SJSA1 (cell line): Measurements from ENCODE around the gene KRT7. TPM values are rescaled to one million over a fixed set of nuclear protein-coding genes. Genes with fewer than 3 reads are reported as not detected.

Experiments
- DNase-seq, 2 experiments: peaks; one replicate each; pipeline ENCODE4 v3.0.0-alpha.2; 2015 to 2020; ENCODE audit warnings: low spot score in 2 of 2, low read depth in 1 of 2
- H3K27ac ChIP-seq: fragments of 250-450 bp; sonication (Bioruptor Pico); 2 replicates; pipeline ENCODE4 v1.5.1; 2020; ENCODE audit warnings: mild to moderate bottlenecking, moderate library complexity
- H3K27me3 ChIP-seq: fragments of 250-450 bp; sonication (Bioruptor Pico); replicated peaks from 2 replicates; pipeline ENCODE4 v1.5.1; 2020; ENCODE audit warnings: mild to moderate bottlenecking, moderate library complexity
- H3K36me3 ChIP-seq: fragments of 250-450 bp; sonication (Bioruptor Pico); 2 replicates; pipeline ENCODE4 v1.5.1; 2020; ENCODE audit warnings: mild to moderate bottlenecking
- H3K4me1 ChIP-seq: fragments of 250-450 bp; sonication (Bioruptor Pico); replicated peaks from 2 replicates; pipeline ENCODE4 v1.6.1; 2021; ENCODE audit warnings: mild to moderate bottlenecking
- H3K4me3 ChIP-seq: fragments of 250-450 bp; sonication (Bioruptor Pico); 2 replicates; pipeline ENCODE4 v1.5.1; 2020; ENCODE audit warnings: mild to moderate bottlenecking
- H3K9me3 ChIP-seq: fragments of 250-450 bp; sonication (Bioruptor Pico); replicated peaks from 2 replicates; pipeline ENCODE4 v1.5.1; 2020; ENCODE audit warnings: mild to moderate bottlenecking
- total RNA-seq: library from RNA; depleted of rRNA; stranded (reverse); fragments of >200 nt; shearing (Covaris generic); gene quantifications from 2 replicates; pipeline ENCODE4 v1.2.3, GENCODE V29; 2014

KRT7 gene
- total RNA-seq, 1 experiment from 2014 or later: 2.1 TPM

- H3K27ac ChIP-seq: no peak overlapping the region
- DNase-seq: no peak
- no peaks in the 10 kb centered on the region for H3K27me3 ChIP-seq
- H3K4me1 ChIP-seq: peaks cover 29% of the 10 kb centered on the region
- H3K4me3 ChIP-seq: no peak overlapping the region
- H3K9me3 ChIP-seq: no peaks in the 10 kb centered on the region
- H3K36me3 ChIP-seq: no peaks in the 10 kb centered on the region
Observed at GRCh38 chr12:52263761-52264434, 30.9 kb downstream of the KRT7 start.

- DNase-seq: no peak
- Histone ChIP-seq H3K4me1 (peaks cover 28% of the 10 kb centered on the region), H3K9me3 (no peaks in the 10 kb centered on the region), H3K4me3 (no peak overlapping the region), H3K27me3 (no peaks in the 10 kb centered on the region), H3K36me3 (no peaks in the 10 kb centered on the region), H3K27ac (no peak overlapping the region)
Observed at GRCh38 chr12:52264435-52264825, 31.4 kb downstream of the KRT7 start.

GRCh38 chr12:52266514-52266913 is 33.5 kb downstream of the KRT7 start:
- Histone ChIP-seq H3K4me1 (peaks cover 7% of the 10 kb centered on the region), H3K4me3 (no peak overlapping the region), H3K27me3 (no peaks in the 10 kb centered on the region), H3K9me3 (no peaks in the 10 kb centered on the region), H3K36me3 (no peaks in the 10 kb centered on the region), H3K27ac (no peak overlapping the region)
- DNase-seq: no peak

- Histone ChIP-seq H3K27ac (no peak overlapping the region), H3K9me3 (no peaks in the 10 kb centered on the region), H3K27me3 (no peaks in the 10 kb centered on the region), H3K36me3 (no peaks in the 10 kb centered on the region), H3K4me1 (0 out of 2 replicates have a peak, but pooled peaks cover 6% of the 10 kb centered on the region), H3K4me3 (no peak overlapping the region)
- no peak for DNase-seq
Observed at GRCh38 chr12:52267266-52267665, 34.2 kb downstream of the KRT7 start.

DNA sequence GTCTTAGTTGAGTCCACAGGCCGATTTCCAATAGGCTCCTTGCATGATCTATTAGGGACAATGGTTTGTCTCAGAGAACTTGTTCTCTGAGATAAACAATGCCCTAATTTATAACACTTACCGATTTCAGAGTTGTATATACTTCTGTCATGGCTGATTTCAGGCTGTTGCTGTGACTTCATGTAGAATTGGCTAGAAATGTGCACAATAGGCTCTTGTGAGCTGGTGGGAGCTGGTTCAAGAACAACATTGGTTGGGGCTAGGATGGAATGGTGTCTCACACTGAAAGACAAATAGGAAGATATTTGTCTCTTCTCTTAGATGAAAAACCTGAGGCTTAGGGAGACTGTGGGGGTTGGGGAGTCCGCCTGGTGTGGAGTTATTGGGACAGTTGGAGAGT is 34.7 kb downstream of the KRT7 start:
- no peaks in the 10 kb centered on the region for H3K27me3 ChIP-seq
- DNase-seq: no peak
- no peaks in the 10 kb centered on the region for H3K9me3 ChIP-seq
- no peaks in the 10 kb centered on the region for H3K36me3 ChIP-seq
- 0 out of 2 replicates have a peak, but pooled peaks cover 4% of the 10 kb centered on the region for H3K4me1 ChIP-seq
- no peak overlapping the region for H3K27ac ChIP-seq
- no peak overlapping the region for H3K4me3 ChIP-seq

DNA sequence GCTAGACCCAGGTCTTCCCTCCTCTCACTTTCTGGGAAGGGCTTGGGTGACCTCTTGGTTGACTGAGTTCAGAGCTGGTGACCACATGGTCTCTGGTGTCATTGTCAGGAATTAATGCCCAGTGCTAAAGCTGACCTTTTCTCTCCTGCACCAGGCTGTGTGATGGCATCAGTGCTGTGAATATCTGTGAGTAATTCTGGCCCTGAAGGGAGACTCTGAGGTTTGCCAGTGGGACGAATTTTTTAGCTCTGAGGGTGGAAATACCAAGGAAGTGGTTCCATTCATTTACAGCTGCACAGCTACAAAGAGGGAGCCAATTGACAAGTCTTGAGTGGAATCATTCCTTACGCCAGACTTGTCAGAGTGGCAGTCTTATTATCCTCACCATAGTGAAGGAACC is 35.2 kb downstream of the KRT7 start:
- no peaks in the 10 kb centered on the region for H3K4me1 ChIP-seq
- no peak for DNase-seq
- H3K27me3 ChIP-seq: no peaks in the 10 kb centered on the region
- H3K27ac ChIP-seq: no peak overlapping the region
- H3K36me3 ChIP-seq: no peaks in the 10 kb centered on the region
- H3K4me3 ChIP-seq: no peak overlapping the region
- no peaks in the 10 kb centered on the region for H3K9me3 ChIP-seq

- peaks cover 3% of the 10 kb centered on the region; the same call in 1 of the 2 replicates for H3K4me1 ChIP-seq
- no peaks in the 10 kb centered on the region for H3K27me3 ChIP-seq
- no peak overlapping the region for H3K4me3 ChIP-seq
- H3K9me3 ChIP-seq: no peaks in the 10 kb centered on the region
- H3K36me3 ChIP-seq: no peaks in the 10 kb centered on the region
- H3K27ac ChIP-seq: no peak overlapping the region
- no peak for DNase-seq
Observed at GRCh38 chr12:52270541-52271070, 37.6 kb downstream of the KRT7 start.

DNA sequence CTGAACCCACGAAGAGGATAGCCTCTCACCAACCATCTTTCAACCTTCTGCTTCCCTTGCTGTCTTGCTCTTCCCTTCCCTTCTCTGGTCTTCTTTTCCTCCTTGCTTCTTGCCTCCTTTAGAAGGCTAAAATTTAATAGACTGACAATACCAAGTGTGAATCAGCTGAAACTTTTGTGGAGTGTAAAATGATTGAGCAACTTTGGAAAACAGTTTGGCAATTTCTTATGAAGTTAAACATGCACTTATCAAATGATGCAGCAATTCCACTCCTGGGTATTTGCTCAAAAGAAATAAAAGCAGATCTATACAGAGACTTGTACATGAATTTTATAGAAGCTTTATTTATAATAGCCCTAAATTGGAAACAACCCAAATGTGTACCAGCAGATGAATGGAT is 38.1 kb downstream of the KRT7 start:
- no peak for DNase-seq
- H3K9me3 ChIP-seq: no peaks in the 10 kb centered on the region
- no peaks in the 10 kb centered on the region for H3K27me3 ChIP-seq
- H3K4me3 ChIP-seq: no peak overlapping the region
- H3K36me3 ChIP-seq: no peaks in the 10 kb centered on the region
- H3K27ac ChIP-seq: no peak overlapping the region
- H3K4me1 ChIP-seq: peaks cover 3% of the 10 kb centered on the region; the same call in 1 of the 2 replicates

DNA sequence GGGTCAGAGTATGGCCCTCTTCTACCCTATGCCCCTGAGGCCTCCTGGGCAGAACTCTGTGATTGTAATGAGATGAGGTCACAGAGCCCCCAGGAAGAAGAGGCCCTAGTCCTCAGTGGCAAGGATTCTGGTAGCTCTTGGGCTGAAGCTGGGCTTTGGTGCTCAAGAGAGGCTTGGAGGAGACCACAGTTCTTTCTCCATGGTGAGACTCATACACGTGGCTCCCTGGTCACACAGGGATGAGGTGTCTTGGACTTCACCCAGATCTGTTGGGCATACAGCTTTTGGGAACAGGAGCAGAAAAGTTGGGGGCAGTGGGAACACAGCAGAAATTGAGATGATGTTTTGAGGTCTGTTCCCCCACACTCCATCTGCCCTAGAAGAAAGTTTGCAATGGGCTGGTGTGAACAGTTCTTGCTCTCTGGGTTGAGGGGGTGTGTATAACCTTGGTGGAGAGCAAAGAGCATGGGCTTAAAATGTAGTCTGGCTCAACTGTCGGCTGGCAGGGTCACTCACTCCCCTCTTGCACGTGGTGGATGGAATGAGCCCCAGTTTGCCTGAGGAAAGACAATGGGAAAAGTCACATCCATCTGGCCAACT is 41.6 kb downstream of the KRT7 start, which contains the start of gene KRT86:
KRT86 (plus strand) TSS at position 125 of the 600 bp plus-strand sequence. CDS start 27,272 bp downstream, outside the sequence.
- H3K4me3 ChIP-seq: no peak within 1 kb of the TSS
- DNase-seq: no peak
- H3K27ac ChIP-seq: no peak within 1 kb of the TSS
- H3K4me1 ChIP-seq: peaks cover 16% of the 10 kb centered on the region
- no peaks in the 10 kb centered on the region for H3K27me3 ChIP-seq
- H3K9me3 ChIP-seq: no peaks in the 10 kb centered on the region
- H3K36me3 ChIP-seq: no peaks in the 10 kb centered on the region

DNA sequence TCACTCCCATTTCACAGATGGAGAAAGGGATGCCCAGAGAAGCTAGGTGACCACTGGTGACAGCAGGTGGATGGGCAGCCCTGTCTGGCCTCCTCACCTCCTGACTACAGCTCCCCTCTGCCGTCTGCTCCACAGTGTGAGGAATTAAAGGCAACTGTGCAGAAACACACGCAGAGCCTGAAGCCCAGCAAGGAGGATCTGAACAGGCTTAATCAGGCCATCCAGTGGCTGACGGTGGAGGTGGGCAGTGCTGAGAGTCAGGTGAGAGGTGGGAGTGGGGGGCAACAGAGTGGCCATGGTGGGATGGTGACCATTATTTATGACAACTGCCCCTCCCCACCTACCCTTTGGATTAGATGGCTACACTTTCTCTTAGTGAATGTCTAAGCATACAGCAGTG is 42.6 kb downstream of the KRT7 start:
- H3K9me3 ChIP-seq: no peaks in the 10 kb centered on the region
- no peaks in the 10 kb centered on the region for H3K36me3 ChIP-seq
- DNase-seq: no peak
- H3K4me3 ChIP-seq: no peak overlapping the region
- peaks cover 26% of the 10 kb centered on the region for H3K4me1 ChIP-seq
- no peaks in the 10 kb centered on the region for H3K27me3 ChIP-seq
- no peak overlapping the region for H3K27ac ChIP-seq

- Histone ChIP-seq H3K27me3 (no peaks in the 10 kb centered on the region), H3K36me3 (no peaks in the 10 kb centered on the region)
- DNase-seq: no peak
Observed at GRCh38 chr12:52277486-52278245, 44.6 kb downstream of the KRT7 start.

DNA sequence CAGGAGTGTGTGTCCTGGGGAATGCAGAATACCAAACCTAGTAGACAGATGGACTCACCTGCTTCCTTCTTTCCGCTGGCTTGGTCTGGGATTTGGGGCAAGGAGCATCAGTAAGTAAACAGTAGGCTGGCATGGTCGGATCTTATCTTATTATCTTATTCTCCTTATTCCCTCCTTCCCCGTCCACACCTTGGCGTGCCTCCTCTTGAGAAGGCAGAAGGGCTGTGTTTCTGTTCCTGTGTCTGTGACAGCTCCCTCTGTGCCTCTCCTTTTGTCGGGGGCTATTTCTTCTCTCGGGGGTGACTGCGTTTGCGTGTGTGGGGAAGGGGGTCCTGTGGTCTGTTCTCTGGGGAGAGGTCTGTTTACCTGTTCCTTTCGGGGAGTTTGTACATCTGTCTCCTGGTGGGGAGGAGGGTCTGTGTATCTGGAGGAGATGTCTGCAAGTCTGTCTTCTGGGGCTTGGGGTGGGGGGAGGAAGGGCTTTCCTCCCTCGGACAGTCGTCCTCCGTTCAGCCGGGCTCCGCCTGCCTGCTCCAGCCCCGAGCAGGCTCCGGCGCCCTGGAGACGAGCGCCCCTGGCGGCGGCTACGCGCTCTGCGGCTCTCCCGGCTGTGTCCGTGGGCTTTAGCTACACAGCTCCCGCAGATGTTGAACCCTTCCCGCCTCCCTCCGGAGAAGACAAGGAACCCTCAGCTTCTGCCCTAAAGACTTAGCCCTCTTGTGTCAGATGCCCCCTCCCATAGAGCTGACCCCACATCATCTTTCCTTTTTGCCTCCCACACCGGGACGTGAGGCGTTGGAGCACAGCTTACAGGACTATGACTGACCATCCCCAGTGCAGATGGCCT is 45.8 kb downstream of the KRT7 start:
- Histone ChIP-seq H3K9me3 (no peaks in the 10 kb centered on the region), H3K27me3 (no peaks in the 10 kb centered on the region), H3K36me3 (no peaks in the 10 kb centered on the region), H3K4me1 (peaks cover 47% of the 10 kb centered on the region), H3K4me3 (no peak overlapping the region), H3K27ac (peak overlapping the region; percentile 100)
- DNase-seq: peak; percentile 78 to 86

More at GRCh38 chr12:52277486-52278245, 44.6 kb downstream of the KRT7 start:
- Histone ChIP-seq H3K4me3 (no peak overlapping the region), H3K27ac (no peak overlapping the region), H3K9me3 (no peaks in the 10 kb centered on the region), H3K4me1 (peaks cover 46% of the 10 kb centered on the region)
